Medulla oblongata (tissue), 1 donor: ENCODE data around the gene FAM83F.
"Not testable (repeated sequence)": the region's sequence is repeated elsewhere in the genome, so short reads cannot be mapped to it uniquely, and the experiment has no call there.

Experiments used
- DNase-seq: peaks from one replicate; pipeline ENCODE4 v3.0.0-alpha.2; 2015; ENCODE audit errors: extremely low spot score

FAM83F gene

GRCh38 chr22:39994566-39995392 is at the start of gene FAM83F:
Gene FAM83F, plus strand, starts transcription at chr22:39994954. Its CDS starts 89 bp downstream, at chr22:39995043.
- no peak for DNase-seq

DNA sequence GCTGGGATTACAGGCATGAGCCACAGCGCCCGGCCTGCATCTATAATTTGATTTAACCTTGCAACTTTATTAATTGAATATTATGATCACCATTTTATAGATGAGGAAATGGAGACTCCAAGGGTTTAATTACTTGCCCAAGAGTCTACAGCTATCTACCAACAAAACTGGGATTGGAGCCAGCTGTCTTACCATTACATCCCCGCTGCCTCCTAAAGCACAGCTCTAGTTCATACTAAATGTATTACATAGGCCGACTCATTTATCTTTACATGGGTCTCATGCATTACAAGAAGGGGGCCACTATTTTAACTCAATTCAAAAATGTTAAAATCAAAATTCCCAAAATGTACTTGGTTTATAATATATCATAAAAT is 48.6 kb upstream of the FAM83F start:
- no peak for DNase-seq

DNA sequence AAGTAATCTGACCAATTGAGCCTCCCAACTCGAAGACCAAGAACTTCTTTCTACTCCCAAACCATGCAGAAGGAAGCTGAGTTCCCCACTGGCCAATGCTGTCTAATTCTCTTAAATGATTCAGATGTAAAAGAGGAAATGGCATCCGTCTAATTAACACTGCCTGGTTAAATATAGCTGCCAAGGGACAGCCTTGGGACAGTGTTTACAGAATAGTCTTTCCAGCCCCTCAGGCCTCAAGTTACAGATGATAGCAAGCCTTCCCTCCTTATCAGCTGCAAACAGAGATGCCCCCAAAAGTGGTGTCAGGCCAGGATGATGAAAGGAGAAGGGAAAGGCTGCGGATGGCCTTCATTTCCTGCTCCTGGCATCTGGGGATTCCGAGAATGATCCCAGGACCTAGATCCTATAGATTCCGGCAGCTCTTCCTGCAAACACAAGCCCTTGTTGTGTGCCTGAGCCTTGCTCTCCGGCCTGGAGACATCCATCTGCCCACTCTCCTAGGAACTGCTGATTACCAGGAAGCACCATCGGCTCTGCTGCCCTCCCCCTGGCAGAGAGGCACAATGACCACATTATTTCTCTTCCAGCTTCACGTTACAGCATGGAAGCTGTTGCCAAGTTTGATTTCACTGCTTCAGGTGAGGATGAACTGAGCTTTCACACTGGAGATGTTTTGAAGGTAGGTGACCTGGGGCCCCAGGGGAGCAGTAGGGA is 48.1 kb upstream of the FAM83F start:
- DNase-seq = peak; percentile 58

DNA sequence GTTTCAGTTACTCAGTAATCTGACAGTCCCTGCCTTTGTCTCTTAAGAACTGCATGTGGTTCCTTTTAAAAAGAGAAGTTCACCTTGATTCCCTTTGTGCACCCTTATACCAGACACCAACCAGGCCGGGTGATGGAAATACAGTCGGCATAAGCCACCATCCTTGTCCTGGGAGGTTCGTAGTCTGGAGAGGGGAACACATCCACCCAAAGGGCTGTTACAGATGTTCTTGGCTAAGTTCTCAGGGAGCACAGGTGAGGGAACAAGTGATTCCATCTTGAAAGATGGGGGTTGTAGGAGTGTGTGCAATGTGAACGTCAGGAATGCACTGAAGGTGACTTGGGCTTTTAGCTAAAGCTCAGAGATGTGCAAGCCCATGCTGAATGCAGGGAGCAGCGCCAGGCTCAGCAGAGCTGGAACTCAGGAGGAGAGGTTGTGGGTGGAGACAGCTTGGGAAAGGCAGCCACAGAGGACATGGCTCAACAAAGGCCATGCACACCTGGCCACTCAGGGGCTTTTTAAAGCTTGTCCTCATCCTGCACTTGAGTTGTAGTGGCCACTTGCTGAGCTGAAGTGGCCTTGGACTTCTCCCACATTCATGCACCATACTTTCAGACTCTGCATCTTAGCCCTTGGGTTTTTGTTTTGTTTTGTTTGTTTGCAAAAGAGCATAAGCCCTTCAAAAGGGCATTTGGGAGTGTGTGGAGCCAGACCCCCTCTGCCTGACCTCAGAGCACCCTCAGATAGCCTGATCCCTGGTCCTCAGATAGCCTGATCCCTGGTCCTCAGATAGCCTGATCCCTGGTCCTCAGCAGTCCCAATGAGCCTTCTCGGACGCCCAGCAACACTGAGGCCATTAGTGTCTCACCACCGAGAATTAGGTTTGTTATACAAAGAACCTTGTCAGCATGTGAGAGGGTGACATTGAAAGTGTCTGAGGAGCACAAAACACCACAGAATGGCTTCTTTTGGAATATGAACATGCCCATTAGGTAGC is 47.2 kb upstream of the FAM83F start:
- no peak for DNase-seq

- no peak for DNase-seq
Measured at GRCh38 chr22:39949964-39950737, 44.6 kb upstream of the FAM83F start.

- DNase-seq = not testable (repeated sequence)
Measured at GRCh38 chr22:39951603-39952293, 43.0 kb upstream of the FAM83F start.

- DNase-seq = no peak
Measured at GRCh38 chr22:39952347-39952746, 42.4 kb upstream of the FAM83F start.

DNA sequence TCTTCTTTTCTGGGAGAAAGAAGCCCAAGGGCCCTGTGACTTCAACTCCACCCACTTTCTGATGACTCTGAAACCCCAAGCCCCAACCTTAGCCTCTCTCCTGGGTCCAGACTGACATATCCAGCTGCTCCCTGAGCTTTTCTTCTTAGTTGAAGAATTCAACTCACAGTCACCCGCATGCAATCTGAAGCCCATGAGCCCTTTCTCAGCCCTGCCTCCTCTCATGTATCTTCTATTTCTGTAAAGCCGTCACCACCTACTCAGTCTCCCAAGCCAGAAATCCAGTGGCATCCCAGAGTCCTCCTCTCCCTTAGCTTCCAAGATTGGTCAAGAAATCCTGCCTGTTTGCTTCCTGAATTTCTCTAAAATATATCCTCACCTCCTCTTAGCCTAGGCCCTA is 41.7 kb upstream of the FAM83F start:
- DNase-seq = no peak

- DNase-seq = peak; percentile 59
Measured at GRCh38 chr22:39954584-39955055, 40.1 kb upstream of the FAM83F start.

DNA sequence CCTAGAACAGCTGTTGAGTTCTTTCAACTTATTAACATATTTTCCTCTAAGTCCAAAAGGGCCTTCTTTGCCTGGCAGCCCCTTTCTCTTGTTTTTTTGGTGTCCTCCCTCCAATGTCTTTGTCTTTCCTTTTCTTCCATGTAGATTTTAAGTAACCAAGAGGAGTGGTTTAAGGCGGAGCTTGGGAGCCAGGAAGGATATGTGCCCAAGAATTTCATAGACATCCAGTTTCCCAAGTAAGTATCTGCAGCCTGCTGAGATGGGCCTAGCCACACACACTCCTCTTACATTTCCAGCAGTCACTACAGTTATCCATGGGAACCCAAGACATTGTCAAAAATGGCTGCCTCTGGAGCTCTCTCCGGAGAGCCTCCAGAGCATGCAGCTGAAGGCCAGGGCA is 39.1 kb upstream of the FAM83F start:
- DNase-seq = no peak

DNA sequence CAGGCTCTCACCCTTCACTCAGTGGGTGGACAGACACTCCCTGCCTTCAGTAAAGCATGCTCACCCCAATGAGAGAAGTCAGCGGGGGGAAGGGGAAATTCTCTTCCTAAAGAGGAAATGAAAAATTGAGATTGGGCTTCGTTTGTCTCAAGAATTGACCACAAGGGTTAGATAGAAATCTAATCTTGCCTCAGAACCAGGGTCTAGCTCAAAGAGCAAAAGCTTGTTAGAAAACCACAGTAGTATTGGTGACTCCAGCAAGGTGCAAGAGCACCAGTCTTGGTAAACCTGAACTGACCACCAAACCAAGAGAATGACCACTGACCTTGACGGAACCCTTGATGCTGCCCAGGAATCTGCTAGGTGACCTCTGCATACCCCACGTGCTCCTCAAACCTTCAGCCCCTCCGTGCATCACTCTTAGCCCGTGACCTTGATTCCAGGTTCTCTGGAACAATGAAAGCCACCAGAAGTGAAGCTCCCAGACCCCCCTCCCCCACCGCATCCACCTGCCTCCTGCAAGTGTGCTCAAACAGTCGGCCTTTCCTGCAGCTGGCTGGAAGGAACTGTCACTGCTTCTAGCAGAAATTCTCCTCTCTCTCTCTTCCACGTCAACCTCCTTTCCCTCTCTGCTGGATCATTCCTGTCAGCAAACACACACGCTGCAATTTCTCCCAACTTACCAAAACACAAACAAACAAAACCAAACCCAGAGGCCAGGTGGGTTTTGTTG is 37.7 kb upstream of the FAM83F start:
- DNase-seq = no peak

DNA sequence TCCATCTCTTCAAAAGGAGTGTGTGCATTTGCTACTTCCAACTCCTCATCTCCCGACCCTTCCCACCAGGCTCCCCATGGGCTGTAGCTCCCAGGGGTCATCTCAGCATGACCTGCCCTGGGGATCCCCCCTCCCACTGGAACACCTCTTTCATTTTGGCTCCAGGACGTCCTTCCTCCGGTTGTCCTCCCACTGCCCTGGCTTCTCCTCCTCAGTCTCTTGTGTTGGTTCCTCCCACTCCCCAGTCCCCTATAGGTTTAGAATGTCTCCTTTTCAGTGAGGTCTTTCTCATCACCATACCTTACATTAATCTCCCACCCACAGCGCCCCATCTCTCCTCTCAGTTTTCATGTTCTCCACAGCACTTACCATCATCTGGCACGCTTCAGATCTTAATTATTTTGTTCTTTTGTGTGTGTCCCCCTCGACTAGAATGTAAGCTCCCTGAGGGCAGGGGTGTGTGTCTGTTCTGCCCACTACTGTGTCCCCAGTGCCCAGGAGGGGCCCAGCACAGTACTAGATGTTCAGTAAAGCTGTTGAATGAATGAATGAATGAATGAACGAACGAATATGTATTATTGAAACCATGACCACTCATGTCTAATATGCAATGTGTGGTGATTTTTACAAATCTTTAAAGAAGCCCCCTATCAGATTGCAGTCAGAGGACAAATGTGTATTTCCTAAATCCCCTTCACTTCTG is 36.6 kb upstream of the FAM83F start:
- DNase-seq = no peak

GRCh38 chr22:39958949-39959639 is 35.7 kb upstream of the FAM83F start:
- no peak for DNase-seq

- no peak for DNase-seq
Measured at GRCh38 chr22:39959640-39960447, 34.9 kb upstream of the FAM83F start, which contains the start of gene TMA7B. Gene TMA7B, plus strand, starts transcription at chr22:39960397. Its CDS starts 3,978 bp downstream, at chr22:39964375.

- DNase-seq = no peak
Measured at GRCh38 chr22:39960791-39961746, 33.7 kb upstream of the FAM83F start.

GRCh38 chr22:39962071-39962470 is 32.7 kb upstream of the FAM83F start:
- no peak for DNase-seq
